DOHH2 (cell line): ENCODE results near the gene TMEM45A.

Source experiments
- H3F3A ChIP-seq: fragments of 200-600 bp; sonication (generic), shearing (Covaris generic); 2 replicates; pipeline ENCODE4 v1.6.0; 2016; ENCODE audit warnings: antibody characterized with exemption, mild to moderate bottlenecking; ENCODE audit not compliant: control insufficient read depth, insufficient read depth
- H3K27ac ChIP-seq: fragments of 200-600 bp; sonication (generic); 2 replicates; pipeline ENCODE4 v1.5.1; 2014; ENCODE audit warnings: low read depth, mild to moderate bottlenecking, low read length, moderate library complexity
- H3K27me3 ChIP-seq: fragments of 200-600 bp; sonication (generic); 2 replicates; pipeline ENCODE4 v1.6.1; 2014; ENCODE audit warnings: mild to moderate bottlenecking, low read length, mixed read lengths; ENCODE audit not compliant: control insufficient read depth
- H3K36me3 ChIP-seq: fragments of 200-600 bp; sonication (generic); 2 replicates; pipeline ENCODE4 v1.6.1; 2014; ENCODE audit warnings: mild to moderate bottlenecking, low read length, moderate library complexity, mixed read lengths; ENCODE audit not compliant: control insufficient read depth
- H3K4me1 ChIP-seq: fragments of 200-600 bp; sonication (generic); 2 replicates; pipeline ENCODE4 v1.6.1; 2014; ENCODE audit warnings: mild to moderate bottlenecking, low read length, mixed read lengths; ENCODE audit not compliant: control insufficient read depth
- H3K4me2 ChIP-seq: fragments of 200-600 bp; sonication (generic); 2 replicates; pipeline ENCODE4 v1.6.0; 2014; ENCODE audit warnings: mild to moderate bottlenecking, low read length, moderate library complexity
- H3K4me3 ChIP-seq: fragments of 200-600 bp; sonication (generic); 2 replicates; pipeline ENCODE4 v1.5.1; 2014; ENCODE audit warnings: mild to moderate bottlenecking, low read length, mixed read lengths
- H3K79me2 ChIP-seq: fragments of 200-600 bp; sonication (generic); 2 replicates; pipeline ENCODE4 v1.6.1; 2014; ENCODE audit warnings: mild to moderate bottlenecking, low read length, mixed read lengths; ENCODE audit not compliant: control insufficient read depth
- H3K9me2 ChIP-seq: fragments of 200-600 bp; sonication (generic); replicated peaks from 2 replicates; pipeline ENCODE4 v1.6.1; 2014; ENCODE audit warnings: mild to moderate bottlenecking, low read length, mixed read lengths; ENCODE audit not compliant: control insufficient read depth
- H3K9me3 ChIP-seq: fragments of 200-600 bp; sonication (generic); 2 replicates; pipeline ENCODE4 v1.6.1; 2014; ENCODE audit warnings: antibody characterized with exemption, low read length, mixed read lengths; ENCODE audit not compliant: control insufficient read depth, insufficient read depth
- H4K20me1 ChIP-seq: fragments of 200-600 bp; sonication (generic); 2 replicates; pipeline ENCODE4 v1.6.0; 2014; ENCODE audit warnings: low read depth, mild to moderate bottlenecking, antibody characterized with exemption, low read length, moderate library complexity; ENCODE audit not compliant: control insufficient read depth, insufficient read depth
- EZH2phosphoT487 ChIP-seq: fragments of 200-600 bp; sonication (generic); IDR thresholded peaks from 2 replicates; pipeline ENCODE4 v1.6.1; 2017; ENCODE audit warnings: borderline replicate concordance, mild to moderate bottlenecking, antibody characterized with exemption, low read length, moderate library complexity, mixed read lengths
- TF ChIP-seq, protein P1 (sequence below): fragments of 200-600 bp; sonication (generic); IDR thresholded peaks from one replicate; pipeline ENCODE4 v1.5.1; 2014; ENCODE audit warnings: antibody characterized with exemption, mild to moderate bottlenecking, low read depth, low read length; ENCODE audit not compliant: poor library complexity, severe bottlenecking

Gene TMEM45A

DNA sequence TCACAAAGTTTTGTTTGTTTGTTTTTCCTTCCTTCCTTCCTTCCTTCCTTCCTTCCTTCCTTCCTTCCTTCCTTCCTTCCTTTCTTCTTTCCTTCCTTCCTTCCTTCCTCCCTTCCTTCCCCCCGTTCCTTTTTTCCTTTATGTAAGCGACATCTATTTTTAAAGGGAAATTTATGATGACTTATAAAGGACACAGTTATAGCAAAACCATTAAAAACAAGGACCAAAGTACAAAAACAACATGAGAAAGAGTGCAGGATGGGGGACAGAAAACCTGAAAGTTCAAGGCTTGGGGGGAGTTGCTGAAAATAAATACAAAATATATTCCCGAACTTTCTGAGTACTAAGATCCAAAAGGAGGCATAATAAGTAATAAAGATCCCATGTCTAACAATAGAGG is 118.8 kb downstream of the TMEM45A start:
- no peak for TF ChIP-seq EZH2phosphoT487
- TF ChIP-seq, protein P1, sequence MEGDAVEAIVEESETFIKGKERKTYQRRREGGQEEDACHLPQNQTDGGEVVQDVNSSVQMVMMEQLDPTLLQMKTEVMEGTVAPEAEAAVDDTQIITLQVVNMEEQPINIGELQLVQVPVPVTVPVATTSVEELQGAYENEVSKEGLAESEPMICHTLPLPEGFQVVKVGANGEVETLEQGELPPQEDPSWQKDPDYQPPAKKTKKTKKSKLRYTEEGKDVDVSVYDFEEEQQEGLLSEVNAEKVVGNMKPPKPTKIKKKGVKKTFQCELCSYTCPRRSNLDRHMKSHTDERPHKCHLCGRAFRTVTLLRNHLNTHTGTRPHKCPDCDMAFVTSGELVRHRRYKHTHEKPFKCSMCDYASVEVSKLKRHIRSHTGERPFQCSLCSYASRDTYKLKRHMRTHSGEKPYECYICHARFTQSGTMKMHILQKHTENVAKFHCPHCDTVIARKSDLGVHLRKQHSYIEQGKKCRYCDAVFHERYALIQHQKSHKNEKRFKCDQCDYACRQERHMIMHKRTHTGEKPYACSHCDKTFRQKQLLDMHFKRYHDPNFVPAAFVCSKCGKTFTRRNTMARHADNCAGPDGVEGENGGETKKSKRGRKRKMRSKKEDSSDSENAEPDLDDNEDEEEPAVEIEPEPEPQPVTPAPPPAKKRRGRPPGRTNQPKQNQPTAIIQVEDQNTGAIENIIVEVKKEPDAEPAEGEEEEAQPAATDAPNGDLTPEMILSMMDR = no peak
- no peak overlapping the region for H3K27ac ChIP-seq
- no peak overlapping the region for H3K4me2 ChIP-seq
- no peaks in the 10 kb centered on the region for H3K36me3 ChIP-seq
- no peaks in the 10 kb centered on the region for H3K79me2 ChIP-seq
- no peaks in the 10 kb centered on the region for H4K20me1 ChIP-seq
- no peak overlapping the region for H3K4me3 ChIP-seq
- H3K4me1 ChIP-seq = no peaks in the 10 kb centered on the region
- no peaks in the 10 kb centered on the region for H3K27me3 ChIP-seq
- H3K9me3 ChIP-seq = no peaks in the 10 kb centered on the region
- no peaks in the 10 kb centered on the region for H3K9me2 ChIP-seq
- no peaks in the 10 kb centered on the region for H3F3A ChIP-seq

DNA sequence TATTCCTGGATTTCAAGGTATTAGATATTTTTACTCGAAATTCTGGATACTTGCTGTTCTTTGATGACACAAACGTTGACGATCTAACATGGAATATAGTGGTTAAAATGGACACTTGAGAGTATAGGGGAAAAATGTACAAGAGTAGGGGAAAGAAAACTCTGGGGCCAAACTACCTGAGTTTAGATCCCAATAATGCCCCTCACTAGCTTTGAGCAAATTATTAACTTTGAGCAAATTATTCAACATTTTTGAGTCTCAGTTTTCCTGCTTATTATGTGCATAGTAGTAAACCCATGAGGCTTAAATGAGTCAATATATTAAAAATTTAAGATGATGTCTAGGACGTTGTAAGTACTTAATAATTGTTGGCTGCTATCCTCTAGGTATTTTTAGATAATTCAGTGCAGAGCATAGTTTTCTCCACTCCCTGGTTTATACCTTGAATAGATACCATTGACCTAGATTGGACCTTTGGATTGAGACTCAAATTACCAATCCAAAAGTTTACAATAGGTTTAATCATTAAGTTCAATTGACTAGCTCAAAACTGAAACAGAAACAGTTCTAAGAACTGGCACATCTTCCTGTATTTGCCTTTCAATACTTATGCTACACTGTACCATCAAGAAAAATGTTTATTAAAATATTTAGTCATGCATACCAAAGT is 121.4 kb downstream of the TMEM45A start:
- Histone ChIP-seq H3K9me3 (no peaks in the 10 kb centered on the region), H3K27me3 (no peaks in the 10 kb centered on the region), H3K4me3 (no peak overlapping the region), H3K79me2 (no peaks in the 10 kb centered on the region), H3K36me3 (no peaks in the 10 kb centered on the region), H3F3A (no peaks in the 10 kb centered on the region), H3K9me2 (no peaks in the 10 kb centered on the region), H4K20me1 (no peaks in the 10 kb centered on the region), H3K27ac (no peak overlapping the region), H3K4me2 (no peak overlapping the region), H3K4me1 (no peaks in the 10 kb centered on the region)
- TF ChIP-seq EZH2phosphoT487 = no peak
- TF ChIP-seq, protein P1 = no peak

DNA sequence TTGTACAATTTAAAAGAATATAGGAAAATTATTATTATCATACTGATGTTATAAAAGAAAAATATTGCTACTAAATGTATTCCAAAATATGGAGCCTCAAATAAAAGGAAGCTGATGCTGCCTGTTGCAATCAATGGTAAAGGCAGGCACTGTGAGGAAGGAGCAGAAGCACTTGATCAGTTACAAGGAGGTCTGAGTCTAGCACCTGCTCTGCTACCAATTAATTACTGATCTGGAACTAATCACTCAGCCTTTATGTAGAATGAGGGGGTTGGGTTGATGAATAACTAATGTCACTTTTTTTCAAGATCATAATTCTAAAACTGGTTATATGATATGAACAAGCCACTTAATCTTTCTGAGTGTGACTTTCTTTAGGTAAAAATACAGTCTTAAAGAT is 122.5 kb downstream of the TMEM45A start:
- Histone ChIP-seq H3K4me3 (no peak overlapping the region), H3K4me2 (no peak overlapping the region), H3K27ac (no peak overlapping the region), H3K27me3 (no peaks in the 10 kb centered on the region), H3K36me3 (no peaks in the 10 kb centered on the region), H4K20me1 (no peaks in the 10 kb centered on the region), H3K9me2 (no peaks in the 10 kb centered on the region), H3K4me1 (no peaks in the 10 kb centered on the region), H3F3A (no peaks in the 10 kb centered on the region), H3K79me2 (no peaks in the 10 kb centered on the region), H3K9me3 (no peaks in the 10 kb centered on the region)
- TF ChIP-seq EZH2phosphoT487 = no peak
- TF ChIP-seq, protein P1 = no peak
